Sigmoid colon (tissue), 3 donors: ENCODE results near the gene CDKAL1.

Experiments used
- CTCF ChIP-seq, 4 experiments: fragments of 450-650 bp in 3 of 4; fragments of 200-600 bp in 1 of 4; IDR thresholded peaks; one replicate each; pipeline ENCODE4 v1.5.1; 2016 to 2019; ENCODE audit warnings: antibody characterized with exemption in 4 of 4, mild to moderate bottlenecking in 3 of 4, moderate library complexity in 2 of 4
- POLR2A ChIP-seq, 2 donors: fragments of 450-650 bp; IDR thresholded peaks; one replicate each; pipeline ENCODE4 v1.6.1; 2016; ENCODE audit warnings: antibody characterized with exemption in 2 of 2, mild to moderate bottlenecking in 2 of 2, moderate library complexity in 2 of 2

GRCh38 chr6:20708367-20709124 lies 174.3 kb downstream of the CDKAL1 start:
- no peak for TF ChIP-seq CTCF (IDR thresholded peaks at IDR 0.05)
- TF ChIP-seq POLR2A (IDR thresholded peaks at IDR 0.05) = no peak
